Activated naive CD8-positive, alpha-beta T cell (primary cell): Measurements from ENCODE around the gene LAT.

ENCODE experiments used
- H3K27ac Mint-ChIP-seq: one replicate; pipeline ENCODE4 v1.8.0; 2021; ENCODE audit warnings: mixed read lengths
- H3K27me3 Mint-ChIP-seq: one replicate; pipeline ENCODE4 v1.8.0; 2021; ENCODE audit warnings: mixed read lengths
- H3K36me3 Mint-ChIP-seq: one replicate; pipeline ENCODE4 v1.8.0; 2021; ENCODE audit warnings: mixed read lengths
- H3K4me1 Mint-ChIP-seq: one replicate; pipeline ENCODE4 v1.8.0; 2021; ENCODE audit warnings: low read depth, mixed read lengths
- H3K4me3 Mint-ChIP-seq: one replicate; pipeline ENCODE4 v1.8.0; 2021; ENCODE audit warnings: mild to moderate bottlenecking, mixed read lengths
- H3K9me3 Mint-ChIP-seq: one replicate; pipeline ENCODE4 v1.8.0; 2021; ENCODE audit warnings: low read depth, mixed read lengths

The LAT gene

GRCh38 chr16:29009050-29009837 is 24.4 kb downstream of the LAT start:
- Mint-ChIP-seq H3K36me3 (no peaks in the 10 kb centered on the region), H3K27me3 (no peaks in the 10 kb centered on the region), H3K4me1 (peaks cover 64% of the 10 kb centered on the region), H3K9me3 (no peaks in the 10 kb centered on the region), H3K4me3 (peak overlapping the region; percentile 81), H3K27ac (peak overlapping the region; percentile 98)

DNA sequence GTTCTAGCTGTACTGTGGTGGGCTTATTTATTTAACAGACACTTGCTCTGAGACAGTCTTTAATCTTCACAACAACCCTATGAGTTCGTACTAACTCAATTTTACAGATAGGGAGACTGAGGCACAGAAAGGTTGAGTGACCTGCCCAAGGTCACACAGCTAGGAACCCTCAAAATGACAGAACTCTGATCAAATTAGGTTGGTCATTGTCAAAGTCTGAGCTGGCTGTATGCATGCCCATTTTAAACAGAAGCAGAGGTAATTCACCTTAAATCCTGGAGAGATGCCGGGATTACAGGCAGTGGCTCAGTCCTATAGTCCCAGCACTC is 24.9 kb downstream of the LAT start:
- Mint-ChIP-seq H3K27ac (peak overlapping the region; percentile 98), H3K4me3 (no peak overlapping the region), H3K4me1 (peaks cover 67% of the 10 kb centered on the region), H3K36me3 (peaks cover 2% of the 10 kb centered on the region), H3K27me3 (no peaks in the 10 kb centered on the region), H3K9me3 (no peaks in the 10 kb centered on the region)

DNA sequence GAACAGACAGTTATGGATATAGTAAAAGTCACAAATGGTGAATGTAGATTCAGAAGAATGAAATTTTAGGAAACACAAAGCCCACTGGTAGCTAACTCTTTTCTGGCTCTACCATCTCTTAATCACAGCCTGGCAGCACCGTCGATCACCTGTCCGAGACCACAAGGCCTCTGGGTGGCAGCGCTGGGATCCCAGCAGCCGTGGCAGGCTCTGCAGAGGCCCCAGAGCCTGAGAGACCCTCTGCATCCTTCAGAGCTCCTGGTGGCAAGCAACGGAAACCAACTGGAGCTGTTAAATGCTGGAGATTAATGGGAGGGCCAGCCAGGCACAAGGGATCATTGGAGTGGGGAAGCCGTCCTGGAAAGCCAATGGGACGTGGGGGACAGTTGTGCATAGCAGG is 26.3 kb downstream of the LAT start:
- Mint-ChIP-seq H3K27me3 (no peaks in the 10 kb centered on the region), H3K4me1 (peaks cover 66% of the 10 kb centered on the region), H3K27ac (peak overlapping the region; percentile 83), H3K9me3 (no peaks in the 10 kb centered on the region), H3K36me3 (peaks cover 2% of the 10 kb centered on the region), H3K4me3 (no peak overlapping the region)

DNA sequence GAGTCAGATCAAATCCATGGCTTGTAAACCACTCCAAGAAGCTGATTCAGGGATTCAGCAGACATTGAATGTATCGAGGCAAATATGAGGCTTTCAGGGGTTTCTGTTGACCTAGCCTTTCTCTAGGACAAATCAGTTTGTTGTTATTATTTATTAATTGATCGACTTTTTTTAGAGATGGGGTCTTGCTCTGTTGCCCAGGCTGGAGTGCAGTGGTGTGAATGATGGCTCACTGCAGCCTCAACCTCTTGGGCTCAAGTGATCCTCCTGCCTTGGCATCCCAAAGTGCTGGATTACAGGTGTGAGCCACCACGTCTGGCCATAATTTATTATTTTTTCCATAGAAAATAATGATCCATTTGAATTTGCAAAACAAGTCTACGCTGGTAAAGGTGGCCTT is 27.0 kb downstream of the LAT start:
- peaks cover 64% of the 10 kb centered on the region for H3K4me1 Mint-ChIP-seq
- H3K36me3 Mint-ChIP-seq, result peaks cover 2% of the 10 kb centered on the region
- H3K9me3 Mint-ChIP-seq, result no peaks in the 10 kb centered on the region
- H3K27me3 Mint-ChIP-seq, result no peaks in the 10 kb centered on the region
- peak overlapping the region; percentile 69 for H3K4me3 Mint-ChIP-seq
- H3K27ac Mint-ChIP-seq, result peak overlapping the region; percentile 99

DNA sequence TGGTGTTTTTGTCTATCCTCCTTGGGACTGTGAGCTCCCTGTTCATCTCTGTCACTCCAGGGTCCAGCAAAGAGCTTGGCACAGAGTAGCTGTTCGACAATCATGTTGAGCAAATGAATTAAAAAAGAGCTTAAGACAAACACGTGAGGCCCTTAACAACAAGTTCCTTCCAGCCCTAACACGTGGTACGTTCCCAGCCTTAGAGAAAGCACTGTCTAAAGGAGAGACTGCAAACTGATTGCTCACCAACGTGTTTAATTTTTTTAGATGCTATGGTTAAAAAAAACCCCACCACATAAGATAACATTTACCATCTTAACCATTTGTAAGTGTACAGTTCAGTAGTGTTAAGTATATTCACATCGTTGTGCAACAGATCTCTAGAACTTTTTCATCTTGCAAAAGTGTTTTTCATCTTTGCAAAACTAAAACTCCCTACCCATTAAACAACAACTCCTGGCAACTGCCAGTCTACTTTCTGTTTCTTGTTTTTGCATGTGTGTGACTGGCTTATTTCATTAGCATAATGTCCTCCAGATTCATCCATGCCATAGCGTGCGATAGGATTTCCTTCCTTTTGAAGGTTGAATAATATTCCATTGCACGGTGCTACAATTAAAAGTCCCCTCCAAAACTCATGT is 28.2 kb downstream of the LAT start:
- H3K4me1 Mint-ChIP-seq, result peaks cover 62% of the 10 kb centered on the region
- peaks cover 2% of the 10 kb centered on the region for H3K36me3 Mint-ChIP-seq
- H3K9me3 Mint-ChIP-seq, result no peaks in the 10 kb centered on the region
- peak overlapping the region; percentile 99 for H3K27ac Mint-ChIP-seq
- no peaks in the 10 kb centered on the region for H3K27me3 Mint-ChIP-seq
- H3K4me3 Mint-ChIP-seq, result peak overlapping the region; percentile 69

GRCh38 chr16:29014561-29015069 is 29.8 kb downstream of the LAT start:
- Mint-ChIP-seq H3K9me3 (no peaks in the 10 kb centered on the region), H3K27me3 (no peaks in the 10 kb centered on the region), H3K4me1 (peaks cover 54% of the 10 kb centered on the region), H3K27ac (peak overlapping the region; percentile 99), H3K36me3 (peaks cover 2% of the 10 kb centered on the region), H3K4me3 (peak overlapping the region; percentile 54)

DNA sequence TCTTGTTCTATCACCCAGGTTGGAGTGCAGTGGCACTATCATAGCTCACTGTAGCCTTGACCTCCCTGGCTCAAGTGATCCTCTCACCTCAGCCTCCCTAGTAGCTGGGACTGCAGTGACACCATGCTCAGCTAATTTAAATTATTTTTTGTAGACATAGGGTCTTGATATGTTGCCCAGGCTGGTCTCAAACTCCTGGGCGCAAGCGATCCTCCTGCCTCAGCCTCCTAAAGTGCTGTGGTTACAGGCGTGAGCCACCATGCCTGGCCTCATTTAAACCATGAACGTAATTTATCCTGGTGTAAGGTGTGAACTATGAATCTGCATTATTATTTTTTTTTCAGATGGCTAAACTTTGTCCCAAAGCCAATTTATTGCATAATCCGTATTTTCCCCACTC is 37.3 kb downstream of the LAT start:
- Mint-ChIP-seq H3K27ac (peak overlapping the region; percentile 97), H3K4me3 (no peak overlapping the region)

GRCh38 chr16:29023279-29024277 is 38.7 kb downstream of the LAT start:
- Mint-ChIP-seq H3K36me3 (no peaks in the 10 kb centered on the region), H3K27ac (peak overlapping the region; percentile 90), H3K4me1 (peaks cover 73% of the 10 kb centered on the region), H3K4me3 (peak overlapping the region; percentile 58), H3K27me3 (no peaks in the 10 kb centered on the region), H3K9me3 (no peaks in the 10 kb centered on the region)

More for the DNA sequence above, 37.3 kb downstream of the LAT start:
- peaks cover 72% of the 10 kb centered on the region for H3K4me1 Mint-ChIP-seq
- no peaks in the 10 kb centered on the region for H3K27me3 Mint-ChIP-seq
- no peaks in the 10 kb centered on the region for H3K9me3 Mint-ChIP-seq
- H3K36me3 Mint-ChIP-seq, result no peaks in the 10 kb centered on the region

GRCh38 chr16:29024278-29024677 is 39.4 kb downstream of the LAT start:
- Mint-ChIP-seq H3K27ac (peak overlapping the region; percentile 90), H3K27me3 (no peaks in the 10 kb centered on the region), H3K36me3 (no peaks in the 10 kb centered on the region), H3K4me3 (peak overlapping the region; percentile 58), H3K9me3 (no peaks in the 10 kb centered on the region), H3K4me1 (peaks cover 78% of the 10 kb centered on the region)

DNA sequence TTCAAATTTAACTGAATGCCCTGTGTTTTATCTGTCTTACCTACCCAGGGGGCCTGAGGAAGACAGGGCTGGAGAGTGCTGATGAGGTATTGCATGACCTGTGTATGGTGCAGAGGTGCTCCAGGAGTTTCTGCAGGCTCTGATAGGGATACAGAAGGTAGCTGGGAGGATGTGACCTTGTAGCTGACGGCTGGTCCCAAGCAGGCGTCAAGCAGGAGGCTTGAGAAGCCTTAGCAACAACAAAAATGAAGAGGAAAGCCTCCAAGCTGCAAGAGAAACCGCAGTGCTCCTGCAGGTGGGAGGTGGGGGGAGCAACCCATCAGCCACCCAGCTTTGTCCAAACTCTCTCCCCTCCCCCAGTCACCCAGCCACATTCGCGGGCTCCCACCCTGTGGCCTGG is 40.4 kb downstream of the LAT start:
- Mint-ChIP-seq H3K4me1 (peaks cover 79% of the 10 kb centered on the region), H3K27ac (peak overlapping the region; percentile 91), H3K9me3 (no peaks in the 10 kb centered on the region), H3K27me3 (no peaks in the 10 kb centered on the region), H3K36me3 (no peaks in the 10 kb centered on the region), H3K4me3 (peak overlapping the region; percentile 51)

- peaks cover 79% of the 10 kb centered on the region for H3K4me1 Mint-ChIP-seq
- H3K27me3 Mint-ChIP-seq, result no peaks in the 10 kb centered on the region
- H3K27ac Mint-ChIP-seq, result peak overlapping the region; percentile 91
- H3K9me3 Mint-ChIP-seq, result no peaks in the 10 kb centered on the region
- H3K4me3 Mint-ChIP-seq, result peak overlapping the region; percentile 51
- no peaks in the 10 kb centered on the region for H3K36me3 Mint-ChIP-seq
Measured at GRCh38 chr16:29025735-29026134, 40.9 kb downstream of the LAT start.

GRCh38 chr16:29028457-29029167 is 43.8 kb downstream of the LAT start:
- Mint-ChIP-seq H3K27ac (peak overlapping the region; percentile 90), H3K4me3 (peak overlapping the region; percentile 47), H3K36me3 (no peaks in the 10 kb centered on the region), H3K4me1 (peaks cover 52% of the 10 kb centered on the region), H3K27me3 (no peaks in the 10 kb centered on the region), H3K9me3 (no peaks in the 10 kb centered on the region)

GRCh38 chr16:29029168-29029994 is 44.5 kb downstream of the LAT start:
- Mint-ChIP-seq H3K9me3 (no peaks in the 10 kb centered on the region), H3K4me1 (peaks cover 45% of the 10 kb centered on the region), H3K27ac (peak overlapping the region; percentile 90), H3K27me3 (no peaks in the 10 kb centered on the region), H3K4me3 (peak overlapping the region; percentile 47), H3K36me3 (no peaks in the 10 kb centered on the region)
